ENCODE measurements around the gene FBXL13.
"Not testable (repeated sequence)": the region's sequence is repeated elsewhere in the genome, so short reads cannot be mapped to it uniquely, and the experiment has no call there.

Gene FBXL13

DNA sequence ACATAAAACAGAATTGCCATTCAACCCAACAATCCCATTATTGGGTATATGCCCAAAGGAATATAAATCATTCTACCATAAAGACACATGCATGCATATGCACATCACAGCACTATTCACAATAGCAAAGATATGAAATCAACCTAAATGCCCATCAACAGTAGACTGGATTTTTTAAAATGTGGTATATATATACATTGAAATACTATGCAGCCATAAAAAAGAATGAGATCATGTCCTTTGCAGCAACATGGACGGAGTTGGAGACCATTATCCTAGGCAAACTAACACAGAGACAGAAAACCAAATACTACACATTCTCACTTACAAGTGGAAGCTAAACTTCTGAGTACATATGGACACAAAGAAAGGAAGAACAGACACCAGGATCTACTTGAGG, 51.0 kb downstream of the FBXL13 start:
- DNase-seq (ENCODE audit: low read depth): not testable (repeated sequence)

DNA sequence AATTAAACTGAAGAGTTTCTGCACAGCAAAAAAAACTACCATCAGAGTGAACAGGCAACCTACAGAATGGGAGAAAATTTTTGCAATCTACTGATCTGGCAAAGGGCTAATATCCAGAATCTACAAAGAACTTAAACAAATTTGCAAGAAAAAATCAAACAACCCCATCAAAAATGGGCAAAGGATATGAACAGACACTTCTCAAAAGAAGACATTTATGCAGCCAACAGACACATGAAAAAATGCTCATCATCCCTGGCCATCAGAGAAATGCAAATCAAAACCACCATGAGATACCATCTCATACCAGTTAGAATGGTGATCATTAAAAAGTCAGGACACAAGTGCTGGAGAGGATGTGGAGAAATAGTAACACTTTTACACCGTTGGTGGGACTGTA, 53.1 kb downstream of the FBXL13 start:
- not testable (repeated sequence) for DNase-seq (ENCODE audit: low read depth)

DNA sequence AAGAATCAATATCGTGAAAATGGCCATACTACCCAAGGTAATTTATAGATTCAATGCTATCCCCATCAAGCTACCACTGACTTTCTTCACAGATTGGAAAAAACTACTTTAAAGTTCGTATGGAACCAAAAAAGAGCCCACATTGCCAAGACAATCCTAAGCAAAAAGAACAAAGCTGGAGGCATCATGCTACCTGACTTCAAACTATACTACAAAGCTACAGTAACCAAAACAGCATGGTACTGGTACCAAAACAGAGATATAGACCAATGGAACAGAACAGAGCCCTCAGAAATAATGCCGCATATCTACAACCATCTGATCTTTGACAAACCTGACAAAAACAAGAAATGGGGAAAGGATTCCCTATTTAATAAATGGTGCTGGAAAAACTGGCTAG, 53.7 kb downstream of the FBXL13 start:
- DNase-seq (ENCODE audit: low read depth): not testable (repeated sequence)

DNA sequence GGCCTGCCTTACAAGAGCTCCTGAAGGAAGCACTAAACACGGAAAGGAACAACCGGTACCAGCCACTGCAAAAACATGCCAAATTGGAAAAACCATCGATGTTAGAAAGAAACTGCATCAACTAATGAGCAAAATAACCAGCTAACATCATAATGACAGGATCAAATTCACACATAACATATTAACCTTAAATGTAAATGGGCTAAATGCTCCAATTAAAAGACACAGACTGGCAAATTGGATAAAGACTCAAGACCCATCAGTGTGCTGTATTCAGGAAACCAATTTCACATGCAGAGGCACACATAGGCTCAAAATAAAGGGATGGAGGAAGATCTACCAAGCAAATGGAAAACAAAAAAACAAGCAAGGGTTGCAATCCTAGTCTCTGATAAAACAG, 56.3 kb downstream of the FBXL13 start:
- DNase-seq (ENCODE audit: low read depth): not testable (repeated sequence)

DNA sequence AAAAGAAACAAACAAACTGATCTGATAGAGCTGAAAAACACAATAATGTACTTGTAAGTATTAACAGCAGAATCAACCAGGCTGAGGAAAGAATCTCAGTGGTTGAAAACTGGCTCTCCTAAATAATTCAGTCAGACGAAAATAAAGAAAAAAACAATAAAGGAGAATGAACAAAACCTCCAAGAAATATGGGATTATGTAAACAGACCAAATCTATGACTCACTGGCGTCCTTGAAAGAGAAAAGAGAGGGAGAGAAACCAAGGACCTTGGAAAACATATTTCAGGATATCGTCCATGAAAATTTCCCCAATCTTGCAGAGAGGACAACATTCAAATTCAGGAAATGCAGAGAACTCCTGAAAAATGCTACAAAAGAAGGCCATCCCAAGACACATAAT, 62.9 kb downstream of the FBXL13 start:
- no peak for DNase-seq (ENCODE audit: low read depth)

DNA sequence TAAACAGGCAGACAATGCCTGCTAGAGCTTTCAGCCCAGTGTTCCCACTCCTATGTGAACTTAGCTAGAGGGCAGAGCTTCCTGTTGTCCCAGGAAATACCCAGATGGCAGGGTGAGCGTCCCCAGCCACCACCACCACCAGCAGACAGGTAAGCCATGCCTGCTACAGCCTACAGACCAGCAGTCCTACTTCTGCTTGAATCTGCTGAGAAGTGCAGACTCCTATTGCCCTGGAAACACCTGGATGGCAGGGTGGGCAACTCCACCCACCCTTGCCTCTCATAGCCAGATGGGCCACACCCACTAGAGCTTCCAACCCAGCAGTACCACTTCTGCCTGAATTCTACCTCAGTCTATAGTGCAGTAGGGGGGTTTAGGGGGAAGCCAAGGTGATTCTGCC, 64.4 kb downstream of the FBXL13 start:
- DNase-seq (ENCODE audit: low read depth): no peak

DNA sequence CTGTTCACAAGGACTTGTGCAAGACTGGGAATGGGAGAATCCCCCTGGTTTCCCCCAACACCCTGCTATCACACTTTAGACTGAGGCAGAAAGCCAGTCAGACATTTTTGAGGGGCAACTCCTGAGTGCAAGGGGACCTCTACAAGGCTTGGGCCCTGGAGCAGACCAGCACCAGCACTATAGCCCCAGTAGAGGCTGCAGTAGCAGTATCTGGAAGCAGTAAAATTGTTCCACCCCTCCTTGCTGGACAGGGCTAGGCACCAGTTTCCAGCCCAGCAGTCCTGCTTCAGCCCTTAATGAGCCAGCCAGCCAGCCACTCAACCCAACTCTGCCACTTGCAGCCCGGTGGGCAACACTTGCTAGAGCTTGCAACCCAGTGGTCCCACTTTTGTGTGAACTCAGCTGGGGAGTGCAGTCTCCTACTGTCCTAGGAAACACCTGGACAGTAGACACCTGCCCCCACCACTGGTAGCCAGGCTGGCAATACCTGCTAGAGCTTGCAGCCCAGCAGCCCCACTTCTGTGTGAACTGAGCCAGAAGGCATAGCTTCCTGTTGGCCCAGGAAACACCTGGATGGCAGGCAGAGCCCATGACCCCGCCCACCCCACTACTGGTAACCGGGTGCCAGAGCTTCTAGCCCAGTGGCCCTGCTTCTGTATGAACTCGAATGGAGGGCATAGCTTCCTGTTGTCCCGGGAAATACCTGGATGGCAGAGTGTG, 65.0 kb downstream of the FBXL13 start:
- no peak for DNase-seq (ENCODE audit: low read depth)

DNA sequence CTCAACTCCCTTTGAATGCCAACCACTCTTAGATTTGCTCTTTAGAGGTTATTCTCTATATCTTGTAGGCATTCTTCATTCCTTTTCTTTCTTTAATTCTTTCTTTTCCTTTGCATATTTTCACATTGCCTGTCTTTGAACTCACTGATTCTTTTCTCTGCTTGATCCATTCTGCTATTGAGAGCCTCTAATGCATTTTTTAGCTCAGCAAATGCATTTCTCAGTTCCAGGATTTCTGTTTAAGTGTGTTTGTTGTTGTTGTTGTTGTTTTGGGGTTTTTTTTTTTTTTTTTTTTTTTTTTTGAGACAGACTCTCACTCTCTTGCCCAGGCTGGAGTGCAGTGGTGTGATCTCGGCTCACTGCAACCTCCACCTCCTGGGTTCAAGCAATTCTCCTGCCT, 71.6 kb downstream of the FBXL13 start:
- no peak for DNase-seq (ENCODE audit: low read depth)

DNA sequence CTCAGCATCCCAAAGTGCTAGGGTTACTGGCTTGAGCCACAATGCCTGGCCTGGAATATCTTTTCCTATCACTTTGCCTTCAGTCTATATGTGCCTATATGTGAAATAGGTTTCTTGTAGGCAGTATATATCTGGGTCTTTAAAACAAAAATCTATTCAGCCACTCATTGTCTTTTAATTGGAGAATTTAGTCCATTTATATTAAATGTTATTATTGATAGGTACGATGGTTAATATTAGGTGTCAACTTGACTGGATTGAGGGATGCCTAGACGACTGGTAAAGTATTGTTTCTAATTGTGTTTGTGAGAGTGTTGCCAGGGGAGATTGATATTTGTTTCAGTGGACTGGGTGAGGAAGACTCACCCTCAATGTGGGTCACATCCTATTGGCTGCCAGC, 73.4 kb downstream of the FBXL13 start:
- no peak for DNase-seq (ENCODE audit: low read depth)

DNA sequence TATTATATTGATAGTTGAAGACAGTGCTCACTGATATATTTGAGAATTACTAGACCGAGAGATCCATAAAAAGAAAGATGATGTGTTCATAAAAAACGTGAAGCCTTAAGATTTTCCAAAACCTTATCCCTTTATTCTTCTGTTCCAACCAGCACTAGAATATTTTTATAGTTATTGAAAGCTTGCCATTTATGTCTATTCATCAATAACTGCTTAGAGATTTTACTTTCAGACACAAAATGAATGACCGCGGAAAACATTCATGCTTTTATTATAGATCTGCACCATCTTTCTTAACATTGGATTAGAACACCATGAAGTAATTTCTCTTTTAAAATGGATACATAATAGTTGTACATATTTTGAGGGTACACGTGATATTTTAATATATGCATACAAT, 77.6 kb downstream of the FBXL13 start:
- no peak for DNase-seq (ENCODE audit: low read depth)

DNA sequence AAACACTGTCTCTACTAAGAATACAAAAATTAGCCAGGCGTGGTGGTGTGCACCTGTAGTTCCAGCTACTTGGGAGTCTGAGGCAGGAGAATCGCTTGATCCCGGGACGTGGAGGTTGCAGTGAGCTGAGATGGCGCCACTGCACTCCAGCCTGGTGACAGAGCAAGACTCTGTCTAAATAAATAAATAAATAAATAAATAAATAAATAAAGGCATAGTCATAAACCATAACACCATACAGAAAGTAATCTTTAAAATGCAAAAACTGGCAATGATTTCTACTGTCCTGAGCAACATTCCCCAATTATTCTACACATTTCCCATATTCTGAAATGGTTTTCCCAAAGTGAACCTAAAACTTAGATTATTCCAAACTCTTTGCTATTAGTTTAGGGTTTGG, 79.0 kb downstream of the FBXL13 start:
- DNase-seq (ENCODE audit: low read depth): not testable (repeated sequence)

DNA sequence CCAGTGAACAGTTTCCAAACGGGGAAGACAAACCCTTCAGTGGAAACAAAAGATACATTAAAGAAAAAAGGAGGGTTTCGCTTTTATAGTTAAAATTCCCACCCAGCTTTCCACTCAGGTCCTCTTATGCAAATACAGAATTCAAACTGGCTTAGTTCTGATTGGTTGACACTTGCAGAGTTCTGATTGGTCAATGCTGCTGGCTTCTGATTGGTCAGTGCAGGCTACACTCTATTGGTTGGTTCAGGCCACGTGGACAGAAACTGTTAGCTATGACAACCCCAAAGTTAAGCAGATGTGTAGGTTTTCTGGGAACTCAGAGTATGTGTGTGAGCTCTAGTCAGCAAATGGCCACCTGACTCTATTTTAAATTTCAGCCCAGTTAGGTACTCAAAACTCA, 80.0 kb downstream of the FBXL13 start:
- no peak for DNase-seq (ENCODE audit: low read depth)

DNA sequence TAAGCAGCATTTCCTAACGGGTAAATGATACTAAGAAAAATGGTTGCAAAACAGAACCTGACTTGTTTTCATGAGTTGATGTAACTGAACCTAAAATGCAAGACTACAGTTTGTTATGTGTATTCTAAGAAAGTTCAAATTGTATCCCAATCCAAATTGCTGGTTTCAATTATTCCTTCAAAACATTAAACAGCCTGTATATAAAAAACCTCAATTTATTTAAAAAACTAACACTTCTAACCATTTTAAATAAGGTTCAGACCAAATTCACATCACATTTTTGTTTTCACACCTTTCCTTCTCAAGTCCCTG, 80.9 kb downstream of the FBXL13 start:
- DNase-seq (ENCODE audit: low read depth): no peak

DNA sequence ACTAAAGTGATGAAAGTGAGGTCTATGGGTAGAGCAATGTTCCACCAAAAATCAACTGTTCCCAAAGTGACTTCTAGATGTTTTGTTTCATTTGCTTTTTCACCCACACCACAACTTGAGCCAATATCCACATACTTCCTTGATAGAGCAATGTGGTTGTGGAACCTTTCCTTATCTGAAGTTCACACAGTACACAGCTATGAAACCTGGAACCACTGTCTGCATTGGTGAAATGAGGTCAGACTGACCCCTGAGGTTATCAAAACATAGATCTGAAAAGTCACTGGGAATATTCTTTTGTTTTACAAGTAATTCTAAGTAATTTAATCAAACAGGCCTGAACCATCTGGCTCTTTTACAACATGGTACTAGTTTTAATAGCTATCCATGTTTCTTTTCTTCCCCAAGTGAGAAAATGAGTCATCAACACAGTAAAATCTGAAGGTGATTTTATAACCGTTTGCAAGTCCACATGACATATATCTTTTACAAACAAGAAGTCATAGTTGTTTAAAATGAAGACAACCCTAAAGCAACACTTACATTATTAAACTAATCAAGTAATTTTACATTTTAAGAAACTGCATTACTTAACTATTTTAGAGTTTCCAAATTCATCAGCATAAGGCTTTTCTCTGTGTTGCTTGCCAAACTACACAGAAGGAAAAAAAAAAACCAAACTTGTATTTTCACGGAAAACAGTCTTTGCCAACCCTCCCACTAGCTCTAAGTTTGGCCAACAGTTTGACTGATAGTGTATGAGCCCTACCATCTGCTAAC, 81.5 kb downstream of the FBXL13 start:
- no peak for DNase-seq (ENCODE audit: low read depth)

DNA sequence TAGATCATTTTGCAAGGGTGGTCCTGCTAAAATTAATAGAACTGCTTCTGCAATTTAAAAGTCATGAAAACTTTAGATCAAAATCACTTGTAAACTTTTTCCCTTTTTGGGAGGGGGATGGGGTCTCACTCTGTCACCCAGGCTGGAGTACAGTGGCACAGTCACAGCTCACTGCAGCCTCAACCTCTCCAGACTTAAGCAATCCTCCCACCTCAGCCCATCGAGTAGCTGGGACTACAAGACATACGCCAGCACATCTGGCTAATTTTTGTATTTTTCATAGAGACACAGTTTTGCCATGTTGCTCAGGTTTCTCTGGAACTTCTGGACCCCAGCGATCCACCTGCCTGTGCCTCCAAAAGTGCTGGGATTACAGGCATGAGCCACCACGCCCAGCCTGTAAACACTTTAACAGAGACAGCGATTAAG, 82.1 kb downstream of the FBXL13 start:
- DNase-seq (ENCODE audit: low read depth): no peak

DNA sequence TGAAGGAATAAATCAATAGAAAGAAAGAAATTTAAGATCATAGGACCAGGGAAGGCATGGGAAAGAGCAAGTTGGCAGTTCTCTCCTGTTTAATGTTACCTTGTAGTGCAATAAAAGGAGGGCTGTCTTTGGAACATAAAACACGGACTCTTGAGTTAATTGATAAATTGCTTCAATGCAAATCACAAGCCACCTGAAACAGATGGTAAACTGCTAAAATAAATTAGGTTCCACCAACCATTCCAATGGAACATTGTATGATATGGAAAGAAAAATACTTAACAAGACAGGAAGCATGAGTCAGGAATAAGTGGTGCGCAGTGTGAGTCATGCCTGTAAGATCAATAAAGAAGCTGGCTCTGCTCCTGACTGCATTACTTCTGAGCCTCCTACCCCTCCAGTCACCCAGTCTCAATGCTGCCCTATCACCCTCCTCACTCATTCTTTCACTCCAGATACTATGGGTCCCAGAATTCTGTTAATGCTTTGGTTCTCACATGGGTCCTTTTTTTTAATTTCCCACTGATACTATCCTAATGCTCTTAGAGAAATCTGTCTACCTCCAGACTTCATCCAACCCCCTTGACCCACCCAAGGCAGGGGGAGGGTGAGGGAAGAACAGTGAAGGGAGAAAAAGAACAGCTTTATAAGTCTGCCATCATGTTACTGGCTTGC, 82.9 kb downstream of the FBXL13 start:
- DNase-seq (ENCODE audit: low read depth): no peak

DNA sequence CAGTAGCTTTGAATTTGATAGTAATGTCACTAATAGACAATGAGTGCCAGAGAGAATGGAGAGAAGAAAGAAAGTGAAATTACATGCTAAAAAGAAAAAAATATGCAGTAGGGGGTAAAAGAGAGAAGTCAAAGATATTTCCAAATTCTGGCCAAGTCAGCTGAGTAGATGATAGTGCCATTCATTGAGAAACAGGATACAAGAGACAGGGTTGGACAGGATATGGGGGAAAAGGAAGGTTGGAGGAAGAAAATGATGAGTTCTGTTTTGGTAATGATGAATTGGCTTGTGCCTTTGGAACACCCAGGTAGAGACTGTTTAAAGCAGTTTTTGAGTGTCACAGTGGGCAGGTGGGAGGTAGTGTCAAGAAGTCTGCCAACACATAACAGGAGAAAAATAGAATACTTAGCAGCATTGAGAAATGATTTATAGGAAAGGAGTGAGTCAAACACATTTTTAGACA, 83.5 kb downstream of the FBXL13 start:
- DNase-seq (ENCODE audit: low read depth): no peak

DNA sequence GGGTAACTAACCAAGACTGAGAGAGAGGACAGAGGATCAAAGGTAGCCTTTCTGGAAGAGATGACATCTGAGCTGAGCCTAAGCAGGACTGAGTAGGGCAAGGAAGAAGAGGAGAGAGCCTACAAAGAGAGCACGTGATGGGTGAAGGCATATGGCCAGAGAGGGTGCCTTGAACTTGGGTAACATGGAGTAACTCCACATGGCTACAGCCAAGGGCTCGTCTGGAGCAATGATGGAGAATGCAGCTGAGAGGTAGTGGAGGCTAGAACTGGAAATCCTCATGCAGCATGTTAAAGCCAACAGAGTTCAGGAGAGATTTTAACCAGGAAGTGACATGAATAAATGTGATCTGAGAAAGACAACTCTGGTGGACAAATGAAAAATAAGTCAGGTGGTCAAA, 84.0 kb downstream of the FBXL13 start:
- no peak for DNase-seq (ENCODE audit: low read depth)

DNA sequence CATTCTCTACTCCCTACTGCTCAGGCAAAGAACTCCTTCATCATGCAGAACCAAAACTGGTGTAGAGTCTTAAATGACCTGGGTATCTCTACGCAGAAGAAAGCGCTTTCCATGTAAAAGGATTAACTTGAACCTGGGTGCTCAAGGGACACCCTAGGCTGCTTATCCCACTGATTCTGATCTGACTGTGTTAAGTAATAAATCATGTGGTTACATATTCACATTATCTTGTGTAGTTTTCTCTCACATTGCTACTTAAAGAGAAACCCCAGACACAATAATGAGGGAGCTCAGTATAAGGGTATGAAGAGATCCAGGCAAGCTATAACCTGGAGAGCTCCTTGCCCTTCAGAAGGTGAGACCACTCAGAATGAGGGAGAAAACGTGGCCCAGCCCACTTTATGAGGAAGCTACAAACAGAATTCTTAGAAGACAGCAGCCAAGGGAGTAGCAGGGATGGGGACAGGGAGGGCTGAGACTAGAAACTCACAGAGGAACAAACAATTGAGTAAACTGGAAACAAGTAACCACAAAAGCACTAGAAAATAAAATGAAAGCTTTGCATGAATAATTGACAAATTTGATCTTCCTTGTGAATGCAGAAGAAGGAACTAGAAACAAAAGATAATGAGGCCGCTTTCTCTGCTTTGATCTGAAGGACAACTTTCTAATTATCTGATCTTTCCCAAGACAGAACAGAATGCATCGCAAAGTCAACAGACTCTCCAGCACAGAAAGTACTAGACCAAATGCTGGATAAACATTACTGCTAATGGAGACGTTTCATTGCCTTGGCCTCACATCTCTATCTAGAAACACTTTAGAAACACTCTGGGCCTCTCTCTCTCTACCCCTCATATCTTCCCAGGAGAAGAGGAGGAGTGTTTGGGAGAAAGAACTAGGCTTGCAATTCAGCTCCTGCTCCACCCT, 85.7 kb downstream of the FBXL13 start:
- no peak for DNase-seq (ENCODE audit: low read depth)

DNA sequence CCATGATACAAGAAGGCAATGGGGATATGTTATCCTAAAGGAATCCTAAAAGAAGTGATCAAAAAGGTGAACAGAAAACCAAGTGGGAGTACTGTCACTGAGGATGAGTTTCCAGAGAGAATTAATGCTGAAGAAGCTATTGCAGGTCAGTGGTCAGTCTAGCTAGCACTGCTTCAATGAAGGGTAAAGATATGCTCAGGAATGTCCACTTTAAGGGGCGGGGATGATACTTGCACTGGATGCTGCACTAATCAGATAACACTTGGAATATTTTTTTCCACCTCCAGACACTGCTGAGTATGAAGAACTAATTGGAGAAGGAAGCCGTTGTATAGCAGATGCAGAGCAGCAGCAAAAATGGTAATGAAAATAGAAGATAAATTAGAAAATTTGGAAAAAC, 86.5 kb downstream of the FBXL13 start:
- DNase-seq (ENCODE audit: low read depth): no peak

DNA sequence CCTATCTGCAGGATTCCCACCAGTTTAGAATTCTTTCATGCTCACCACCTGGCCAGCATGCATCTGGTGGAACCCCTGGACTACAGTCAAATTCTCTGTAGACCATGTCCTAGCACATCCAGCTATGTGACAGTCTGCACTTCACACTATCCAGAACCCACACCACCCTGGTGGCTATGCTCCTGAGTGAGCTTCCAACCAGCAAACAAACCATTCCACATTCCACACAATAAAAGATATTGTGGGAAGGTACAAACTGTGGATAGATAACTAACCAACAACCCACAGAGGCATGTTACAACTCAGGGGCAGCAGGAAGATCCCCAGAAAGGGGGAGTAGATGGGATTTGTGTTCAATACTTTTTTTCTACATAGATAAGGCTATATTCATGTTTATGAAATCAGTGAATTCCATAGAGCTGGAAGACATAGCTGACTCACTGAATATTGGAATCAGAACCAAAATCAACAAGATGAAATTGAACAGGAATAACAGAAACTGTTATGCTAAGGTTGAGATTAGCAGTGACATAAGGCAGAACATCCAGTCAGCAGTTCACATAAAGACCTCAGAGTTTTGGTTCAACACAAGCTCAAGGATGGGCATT, 89.3 kb downstream of the FBXL13 start:
- no peak for DNase-seq (ENCODE audit: low read depth)

DNA sequence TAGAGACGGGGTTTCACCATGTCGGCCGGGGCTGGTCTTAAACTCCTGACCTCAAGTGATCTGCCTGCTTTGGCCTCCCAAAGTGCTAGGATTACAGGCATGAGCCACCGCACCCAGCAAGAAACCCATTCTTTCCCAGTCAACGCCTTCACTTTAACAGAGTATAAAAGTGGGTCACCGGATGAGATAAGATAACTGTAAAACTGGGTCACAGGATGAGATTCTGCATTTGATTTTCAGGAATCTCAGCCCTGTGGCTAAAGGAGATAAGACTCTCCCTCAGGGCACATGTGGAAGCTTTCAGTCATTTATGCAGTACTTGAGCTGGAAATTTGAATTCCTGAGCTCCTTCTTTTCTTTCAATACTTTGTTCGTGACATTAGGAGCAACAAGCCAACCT, 91.0 kb downstream of the FBXL13 start:
- DNase-seq (ENCODE audit: low read depth): no peak
